GM19463 (cell line): ENCODE results near the gene CNMD.

Source experiments
- ATAC-seq: cut with Tn5 transposase; IDR thresholded peaks from one replicate; pipeline ENCODE4 v1.9.1; 2021; ENCODE audit warnings: mild to moderate bottlenecking, moderate library complexity; ENCODE audit not compliant: unreplicated experiment

The CNMD gene

DNA sequence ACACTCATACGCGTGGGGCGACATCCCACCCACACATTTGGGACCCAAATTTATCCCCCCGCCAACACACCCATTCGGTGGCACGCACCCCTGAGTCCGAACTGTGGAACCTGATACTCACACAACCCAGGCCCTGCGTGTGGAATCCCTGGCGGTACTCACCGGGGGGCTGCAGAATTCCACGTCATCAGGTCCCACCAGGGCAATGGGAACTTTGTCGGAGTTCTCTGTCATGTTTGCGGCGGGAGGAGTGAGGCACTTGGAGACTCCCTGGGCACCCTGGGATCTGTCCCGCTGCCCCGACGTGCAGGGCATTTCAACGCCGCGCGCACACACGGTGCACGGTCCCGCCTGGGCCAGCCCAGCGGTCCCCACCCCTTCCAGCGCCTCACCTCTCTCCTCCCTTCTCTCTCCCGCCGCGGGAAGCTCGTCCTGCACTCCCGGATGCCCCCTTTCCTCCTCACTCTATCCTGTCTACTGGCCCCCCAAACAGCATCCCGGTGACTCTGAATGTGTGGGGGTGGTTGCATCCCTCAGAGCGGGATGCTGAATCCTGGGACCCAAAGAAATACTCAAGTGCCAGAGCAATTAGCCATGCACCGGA, at the start of gene CNMD:
TSS of gene CNMD (minus strand) at position 353 of the 604 bp plus-strand sequence. CDS start at position 234, 119 bp downstream.
- ATAC-seq, result no peak

GRCh38 chr13:52788011-52788410, 48.4 kb upstream of the CNMD start:
- ATAC-seq, result no peak

DNA sequence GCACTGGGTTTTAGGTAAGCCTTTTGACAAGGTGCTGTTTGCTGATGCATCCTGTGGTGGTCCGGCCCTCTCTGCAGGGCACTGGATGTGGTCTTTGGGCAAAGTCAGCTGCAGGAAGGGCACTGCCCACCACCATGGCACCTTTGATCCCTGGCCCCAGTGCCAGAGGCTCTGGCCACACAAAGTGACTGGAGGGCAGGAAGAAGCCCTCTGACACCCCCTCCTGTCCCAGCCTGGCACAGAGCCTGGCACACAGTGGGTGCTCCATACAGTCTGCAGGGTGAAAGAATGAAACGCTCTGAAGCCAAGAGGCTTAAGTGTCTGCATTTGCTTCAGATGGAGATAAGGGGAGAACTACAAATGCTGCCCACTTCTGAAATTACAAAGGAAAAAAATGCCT, 47.6 kb upstream of the CNMD start:
- ATAC-seq, result no peak

DNA sequence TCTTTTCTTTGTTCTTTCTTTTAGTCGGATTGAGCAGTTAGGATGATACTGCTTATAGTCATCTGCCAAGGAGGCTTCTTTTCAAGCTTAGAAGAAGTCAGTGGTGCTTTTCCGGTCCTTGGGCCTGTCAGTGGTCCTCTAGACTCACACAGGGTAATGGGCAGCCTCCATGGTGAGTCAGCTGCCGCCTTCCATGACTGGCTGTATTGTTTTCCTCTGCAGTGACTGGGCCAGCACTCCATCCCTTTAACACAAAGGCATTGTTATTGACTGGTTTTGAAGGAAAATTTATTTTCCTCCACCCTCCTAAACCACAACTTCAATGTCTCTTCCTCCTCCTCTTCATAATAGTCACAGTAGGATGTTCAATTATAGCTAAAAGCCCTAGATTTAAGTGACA, 47.1 kb upstream of the CNMD start:
- no peak for ATAC-seq

DNA sequence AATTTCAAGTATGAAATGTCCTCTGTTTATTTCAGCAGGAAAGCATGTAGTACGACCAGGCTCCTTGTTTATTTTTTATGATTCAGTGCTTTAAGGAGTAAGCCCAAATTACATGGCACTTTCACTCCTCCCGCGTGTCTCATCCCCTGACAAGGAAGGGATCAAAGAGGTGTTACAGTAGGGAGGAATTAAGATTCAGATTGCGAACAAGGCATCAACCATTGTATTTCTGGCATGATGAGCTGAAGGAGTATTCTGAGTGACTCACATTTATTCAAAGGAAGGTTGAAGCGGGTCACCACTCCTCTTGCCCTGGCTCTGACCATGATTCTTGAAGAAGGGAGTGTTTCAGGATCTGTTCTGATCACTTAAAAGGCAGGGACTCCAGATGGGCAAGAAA, 46.1 kb upstream of the CNMD start:
- ATAC-seq, result no peak

GRCh38 chr13:52784591-52785340, 45.1 kb upstream of the CNMD start:
- no peak for ATAC-seq

DNA sequence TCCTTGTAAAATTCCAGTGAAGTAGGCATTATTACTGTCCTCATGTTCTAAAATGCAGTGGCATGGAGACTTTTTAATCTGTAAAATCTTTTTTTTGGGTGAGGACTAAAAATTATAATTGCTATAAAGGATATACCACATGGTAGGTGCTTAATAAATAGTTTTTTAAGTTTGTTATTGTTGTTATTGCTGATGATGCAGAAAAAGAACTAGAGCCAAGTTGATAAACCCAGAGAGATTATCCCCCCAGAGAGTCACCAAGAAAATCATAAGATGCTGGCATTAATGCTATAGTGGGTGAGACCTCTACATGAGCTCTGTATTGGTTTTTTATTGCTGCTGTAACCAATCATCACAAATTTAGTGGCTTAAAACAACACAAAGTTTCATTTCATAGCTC, 44.3 kb upstream of the CNMD start:
- no peak for ATAC-seq

- no peak for ATAC-seq
These were observed 43.1 kb upstream of the CNMD start for GRCh38 chr13:52782471-52783448.

DNA sequence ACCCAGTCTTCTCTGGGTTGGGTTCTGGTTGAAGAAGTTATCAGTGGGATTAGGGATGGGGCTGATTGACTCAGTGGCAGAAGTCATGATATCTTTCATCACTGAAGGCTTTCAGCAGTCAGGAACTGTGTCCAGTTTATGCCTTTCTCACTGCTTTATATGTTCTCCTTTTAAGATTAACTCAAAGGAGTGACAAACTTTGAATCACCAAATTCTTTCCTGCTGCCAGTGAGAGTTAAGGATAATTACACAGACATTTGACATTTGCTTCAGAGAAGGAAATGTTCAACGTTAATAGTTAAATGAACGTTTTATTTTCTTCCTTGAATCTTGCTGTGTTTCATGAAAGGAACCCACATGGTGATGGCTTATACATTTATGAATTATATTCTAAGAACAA, 41.0 kb upstream of the CNMD start:
- ATAC-seq, result no peak

GRCh38 chr13:52780092-52780491, 40.5 kb upstream of the CNMD start:
- ATAC-seq, result no peak

- no peak for ATAC-seq
These were observed 39.5 kb upstream of the CNMD start for GRCh38 chr13:52779103-52779502.

- no peak for ATAC-seq
These were observed 37.1 kb upstream of the CNMD start for GRCh38 chr13:52776726-52777125.

DNA sequence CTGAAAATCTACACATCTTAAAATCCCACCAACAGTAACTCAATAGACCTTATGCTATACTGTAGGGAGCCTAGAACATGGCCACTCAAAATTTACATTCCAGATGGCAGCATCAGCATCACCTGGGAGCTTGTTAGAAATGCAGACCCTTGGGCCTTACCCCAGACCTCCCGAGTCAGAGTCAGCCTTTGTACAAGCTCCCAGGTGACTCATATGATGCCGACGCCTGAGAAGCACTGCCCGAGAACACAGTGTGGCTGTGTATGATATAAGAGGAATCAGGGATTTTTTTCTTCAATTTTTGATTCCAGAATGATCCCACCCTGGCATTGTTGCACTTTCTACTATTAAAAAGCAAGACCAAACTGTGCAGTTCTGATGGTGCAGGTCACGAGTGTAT, 35.9 kb upstream of the CNMD start:
- ATAC-seq, result no peak

- no peak for ATAC-seq
These were observed 28.4 kb upstream of the CNMD start for GRCh38 chr13:52767949-52768516.

GRCh38 chr13:52765611-52766390, 26.2 kb upstream of the CNMD start:
- ATAC-seq, result no peak

DNA sequence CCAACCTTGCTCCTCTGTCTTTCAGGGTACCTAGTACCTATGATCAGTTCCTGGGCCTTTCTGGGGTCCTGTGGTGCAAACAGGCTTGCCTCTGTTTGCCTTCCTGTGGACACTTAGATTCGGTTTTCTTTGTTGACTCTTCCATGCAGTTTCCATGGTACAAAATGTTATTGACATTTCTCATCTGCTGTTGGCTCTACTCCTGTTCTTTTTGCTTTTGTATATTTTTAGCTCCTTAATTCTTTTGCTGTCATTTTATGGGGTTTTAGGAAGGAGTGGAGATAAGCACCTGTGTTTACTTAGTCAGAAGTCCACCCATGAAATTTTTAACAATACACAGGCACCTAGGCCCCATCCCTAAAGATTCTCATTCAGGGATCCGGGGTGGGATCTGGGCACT, 20.5 kb upstream of the CNMD start:
- ATAC-seq, result no peak

- ATAC-seq, result no peak
These were observed 18.5 kb upstream of the CNMD start for GRCh38 chr13:52758114-52758513.

- ATAC-seq, result no peak
These were observed 11.6 kb upstream of the CNMD start for GRCh38 chr13:52751196-52751595.

GRCh38 chr13:52750713-52751112, 11.1 kb upstream of the CNMD start:
- no peak for ATAC-seq

DNA sequence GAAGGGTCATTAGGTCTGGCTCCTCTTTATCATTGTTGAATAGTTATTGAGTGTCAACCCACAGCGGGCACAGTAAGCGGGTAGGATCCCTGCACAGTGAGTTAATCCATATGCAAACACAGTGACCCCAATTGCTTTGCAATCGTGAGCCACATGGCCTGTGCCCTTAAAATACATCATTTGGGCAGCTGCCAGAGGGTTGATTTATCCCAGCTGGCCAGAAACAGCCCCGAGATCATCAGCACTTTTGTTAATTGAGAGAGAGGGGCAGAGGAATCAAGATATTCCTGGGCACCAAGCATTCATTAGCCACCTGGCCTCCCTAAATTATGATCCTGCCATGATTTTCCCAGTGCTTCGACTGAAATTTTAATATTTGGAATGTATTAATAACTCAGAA, 9.8 kb upstream of the CNMD start:
- no peak for ATAC-seq
